IPS DF 19.7 (cell line): ENCODE data around the gene SOX13.

Experiments
- DNase-seq: peaks from one replicate; pipeline ENCODE4 v3.0.0-alpha.2; 2013; ENCODE audit warnings: low read depth, low spot score

The SOX13 gene

GRCh38 chr1:204151552-204152309, 78.8 kb downstream of the SOX13 start, which contains the start of gene ETNK2:
Gene ETNK2, minus strand, starts transcription at chr1:204152044. Its CDS starts 192 bp downstream, at chr1:204151852.
- DNase-seq = no peak

DNA sequence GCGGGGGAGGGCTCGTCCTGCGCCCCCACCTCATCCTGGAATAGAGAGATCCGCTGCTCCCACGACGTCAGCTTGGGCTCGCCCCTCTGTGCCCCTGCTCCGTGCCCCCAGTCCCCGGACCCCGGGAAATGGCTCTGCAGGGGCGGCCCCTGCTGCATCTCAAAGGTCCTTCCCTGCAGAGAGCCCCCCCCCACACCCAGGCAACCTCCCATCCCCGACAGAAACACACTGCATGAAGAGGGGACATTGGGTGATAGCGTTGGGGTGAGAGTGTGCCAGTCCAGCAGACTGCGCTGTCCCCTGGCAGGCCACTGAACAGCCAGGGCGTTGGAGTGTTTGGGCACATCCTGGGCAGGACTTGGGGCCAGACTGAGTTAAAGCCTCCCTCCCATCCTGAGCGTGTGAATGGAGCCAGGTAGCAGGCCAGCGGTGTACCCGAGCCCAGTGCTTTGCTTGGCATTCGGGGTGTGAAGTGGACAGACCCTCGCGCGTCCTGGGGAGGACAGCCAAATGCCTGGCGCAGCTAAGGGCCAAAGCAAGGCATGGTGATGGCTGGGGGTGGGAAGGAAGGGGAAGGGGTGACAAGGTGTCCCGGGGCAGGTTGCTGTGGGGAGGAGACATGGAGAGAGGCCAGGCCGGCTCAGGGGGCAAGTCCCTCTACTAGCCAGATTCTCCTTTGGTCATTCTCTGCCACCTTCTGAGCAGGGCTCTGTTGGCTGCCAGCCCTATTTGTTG, 79.6 kb downstream of the SOX13 start:
- no peak for DNase-seq

DNA sequence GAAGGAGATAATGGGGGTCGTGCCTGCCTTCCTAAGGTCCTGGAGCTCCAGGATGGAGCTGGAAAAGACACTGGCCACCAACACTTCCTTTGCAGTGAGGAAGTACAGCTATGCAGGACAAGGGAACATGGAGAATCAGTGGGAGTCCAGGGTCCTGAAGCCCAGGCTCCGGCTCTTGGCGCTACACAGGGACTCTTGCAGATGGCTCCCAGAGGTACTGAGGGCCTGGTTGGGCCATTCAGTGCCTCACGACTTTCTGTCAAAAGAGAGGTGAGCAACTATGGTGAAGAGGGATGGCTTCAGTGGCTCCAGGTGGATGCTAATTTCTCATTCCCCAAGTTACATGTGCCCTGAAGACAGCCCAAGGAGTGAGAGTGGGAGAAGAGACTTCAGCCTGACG, 80.8 kb downstream of the SOX13 start:
- DNase-seq = no peak

DNA sequence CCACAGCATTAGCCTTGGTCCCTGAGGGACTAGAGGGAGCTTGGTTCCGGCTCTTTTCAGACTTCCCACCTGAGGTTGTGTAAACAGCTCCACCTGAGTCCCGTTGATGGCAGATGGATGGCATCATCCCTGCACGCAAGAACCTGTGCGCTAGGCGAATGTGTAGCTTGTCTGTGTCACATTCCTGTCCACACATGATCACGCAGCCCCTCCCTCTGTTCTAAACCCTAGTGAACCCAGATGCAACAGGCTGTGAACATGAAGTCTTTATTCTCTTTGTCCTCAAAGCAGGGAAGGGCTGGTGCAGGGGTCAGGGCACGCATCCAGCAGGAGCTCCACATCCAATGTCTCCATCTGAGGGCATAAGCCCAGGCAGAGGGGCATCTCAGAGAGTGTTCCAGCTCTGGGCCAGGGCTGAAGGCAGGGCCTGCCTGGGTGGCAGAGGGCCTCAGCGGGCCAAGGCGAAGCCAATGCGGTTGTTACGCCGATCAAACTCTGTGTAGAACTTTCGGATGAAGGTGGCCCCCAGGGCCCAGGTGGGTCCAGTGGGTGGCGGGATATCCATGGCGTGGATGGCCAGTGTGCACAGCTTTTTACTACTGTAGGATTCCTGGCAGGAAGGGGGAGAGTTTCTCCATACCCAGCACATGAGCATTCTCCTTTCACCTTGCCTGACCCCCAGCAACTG, 81.8 kb downstream of the SOX13 start:
- no peak for DNase-seq

DNA sequence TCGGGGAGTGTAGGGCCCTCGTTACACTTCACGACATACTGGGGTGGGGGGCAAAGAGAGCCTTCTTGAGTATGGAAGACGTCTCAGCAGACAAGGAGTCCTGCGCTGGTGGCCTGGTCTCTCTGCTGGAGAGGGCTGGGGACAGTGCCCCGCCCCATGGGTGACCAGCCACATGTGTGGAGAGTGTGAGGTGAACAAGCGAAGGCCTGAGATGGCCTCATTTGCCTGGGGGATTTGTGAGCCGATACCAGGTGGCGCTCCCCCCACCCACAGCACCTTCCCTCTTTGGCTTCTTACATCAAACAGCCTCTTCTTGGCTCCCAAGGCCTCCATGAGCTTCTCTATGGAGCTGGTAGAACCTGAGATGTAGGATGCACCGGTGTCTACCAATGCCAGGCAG, 83.0 kb downstream of the SOX13 start:
- no peak for DNase-seq

- DNase-seq = no peak
Observed at GRCh38 chr1:204157962-204158361, 85.0 kb downstream of the SOX13 start.

GRCh38 chr1:204161609-204162493, 88.9 kb downstream of the SOX13 start:
- no peak for DNase-seq

DNA sequence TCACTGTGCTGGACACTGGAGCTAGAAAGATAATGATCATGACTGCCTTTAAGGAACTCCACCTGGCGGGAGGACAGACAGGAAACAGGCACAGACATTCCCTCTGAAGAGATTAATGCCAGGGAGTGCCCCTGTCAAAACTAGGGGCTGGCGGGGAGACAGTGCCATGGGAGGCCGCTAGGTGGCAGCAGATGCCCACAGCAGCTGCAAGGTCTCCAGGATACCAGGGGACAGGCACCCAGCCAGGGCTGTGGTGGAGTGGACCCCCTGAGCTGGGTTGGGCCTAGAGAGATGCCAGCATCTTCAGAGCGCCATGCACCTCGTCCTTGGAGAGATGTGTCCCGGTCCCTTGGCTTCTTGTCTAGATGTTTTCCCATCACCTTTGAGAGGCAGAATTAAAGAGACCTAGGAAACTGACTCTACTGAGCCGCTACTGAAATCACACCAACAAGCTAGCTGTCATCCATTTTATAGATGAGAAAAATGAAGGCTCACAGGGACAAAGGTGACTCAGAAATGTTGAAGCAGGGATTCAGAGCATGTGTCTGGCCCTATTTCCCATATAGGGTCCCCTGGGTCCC, 89.7 kb downstream of the SOX13 start:
- peak; percentile 23 for DNase-seq

GRCh38 chr1:204166219-204166618, 93.3 kb downstream of the SOX13 start, which contains the start of gene REN:
Gene REN, minus strand, starts transcription at chr1:204166337. Its CDS starts 44 bp downstream, at chr1:204166293.
- no peak for DNase-seq

DNA sequence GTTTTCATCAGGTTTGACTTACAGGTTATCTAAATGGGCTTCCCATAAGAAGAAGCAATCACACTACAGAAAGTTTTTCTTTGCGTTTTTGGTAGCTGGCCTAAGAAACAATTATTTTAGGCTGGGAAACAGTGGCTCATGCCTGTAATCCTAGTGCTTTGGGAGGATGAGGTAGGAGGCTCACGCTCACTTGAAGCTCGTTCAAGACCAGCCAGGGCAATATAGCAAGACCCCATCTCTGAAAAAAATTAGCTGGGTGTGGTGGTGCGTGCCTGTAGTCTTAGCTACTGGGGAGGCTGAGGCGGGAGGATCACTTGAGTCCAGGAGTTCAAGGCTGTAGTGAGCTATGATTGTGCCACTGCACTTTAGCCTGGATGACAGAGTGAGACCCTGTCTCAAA, 94.8 kb downstream of the SOX13 start:
- DNase-seq = no peak

GRCh38 chr1:204169858-204170257, 96.9 kb downstream of the SOX13 start:
- no peak for DNase-seq

DNA sequence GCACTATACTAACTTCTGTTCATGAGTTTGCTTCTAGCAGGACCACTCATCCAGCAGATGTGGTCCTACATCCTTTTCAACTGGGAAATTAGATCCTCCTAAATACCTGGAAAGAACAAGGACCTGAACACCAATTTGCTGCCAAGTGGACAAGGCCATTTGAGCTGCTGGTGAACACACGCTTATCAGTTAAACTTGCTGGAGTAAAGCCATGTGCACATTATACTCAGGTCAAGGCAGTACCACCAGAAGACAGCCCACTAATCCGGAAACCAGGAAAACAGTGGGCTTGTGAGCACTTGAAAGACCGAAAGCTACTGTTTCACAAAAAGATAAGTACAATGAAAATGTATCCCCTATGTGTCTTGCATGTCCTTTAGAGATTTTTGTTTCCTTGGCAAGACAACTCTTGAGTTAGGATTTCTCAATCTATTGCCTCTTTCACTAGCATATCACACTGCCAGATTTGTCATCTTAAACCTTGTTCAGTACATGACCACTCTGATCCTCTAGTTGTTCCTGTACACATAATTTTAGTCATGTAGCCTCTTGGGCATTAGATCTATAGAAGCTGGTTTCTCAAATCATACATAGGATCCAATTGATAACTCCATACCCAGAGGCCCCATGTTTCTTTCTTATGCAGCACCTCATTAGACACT, 97.7 kb downstream of the SOX13 start:
- DNase-seq = no peak

- no peak for DNase-seq
Observed at GRCh38 chr1:204171751-204172178, 98.8 kb downstream of the SOX13 start.

GRCh38 chr1:204172404-204173029, 99.6 kb downstream of the SOX13 start:
- no peak for DNase-seq

GRCh38 chr1:204174958-204175357, 102.0 kb downstream of the SOX13 start:
- no peak for DNase-seq

DNA sequence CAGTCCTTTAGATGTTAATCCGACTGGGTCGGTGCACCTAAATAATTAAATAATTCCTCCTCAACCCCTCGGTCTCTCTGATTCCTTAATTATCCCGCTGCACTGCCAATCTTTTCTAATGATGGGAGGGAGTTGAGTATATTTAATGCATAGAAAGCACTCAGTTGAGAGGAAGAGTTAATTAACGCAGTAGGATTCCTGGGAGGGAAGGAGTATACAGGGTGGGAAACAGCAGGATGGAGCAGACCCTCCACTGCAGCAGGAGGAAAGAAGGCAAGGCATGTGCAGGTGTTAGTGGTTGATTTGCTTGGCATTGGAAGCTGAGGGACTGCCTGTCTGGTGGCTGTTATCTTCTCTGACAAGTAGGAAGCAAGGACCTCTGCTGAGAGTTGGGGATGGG, 103.1 kb downstream of the SOX13 start:
- DNase-seq = no peak

GRCh38 chr1:204177133-204177532, 104.2 kb downstream of the SOX13 start:
- no peak for DNase-seq
